Bronchial smooth muscle cell (primary cell): ENCODE data around the gene LGALS14. TPM values are rescaled to one million over a fixed set of nuclear protein-coding genes. Genes with fewer than 3 reads are reported as not detected.

Source experiments
- total RNA-seq: library from RNA; depleted of rRNA; stranded (reverse); fragments of >200 nt; gene quantifications from 2 replicates; pipeline ENCODE4 v1.2.1, GENCODE V29; 2014

LGALS14 gene
- total RNA-seq: not detected in 2 replicates

GRCh38 chr19:39704181-39705044 lies at the start of gene LGALS14:
LGALS14 (plus strand) TSS chr19:39704481; CDS start chr19:39704529, 48 bp downstream.

GRCh38 chr19:39655613-39656012 lies 48.7 kb upstream of the LGALS14 start, which contains the start of gene LGALS16:
LGALS16 (plus strand) TSS chr19:39655913; CDS start chr19:39655962, 49 bp downstream.

GRCh38 chr19:39737891-39738290 lies 33.6 kb downstream of the LGALS14 start, which contains the start of gene CLC:
CLC (minus strand) TSS chr19:39738029; CDS start chr19:39737952, 77 bp downstream.

Other genes starting within 250 kb of the LGALS14 start
- 37.1 and 46.2 TPM in 2 replicates for gene TIMM50, start 223.6 kb upstream of the LGALS14 start, total RNA-seq
- under 0.01 and 0.16 TPM in 2 replicates for gene DLL3, start 205.5 kb upstream of the LGALS14 start, total RNA-seq
- not detected in 2 replicates for gene SELENOV, start 189.3 kb upstream of the LGALS14 start, total RNA-seq
- 2.1 and 3.8 TPM in 2 replicates for gene EID2B, start 171.6 kb upstream of the LGALS14 start, total RNA-seq
- gene EID2, start 164.3 kb upstream of the LGALS14 start, total RNA-seq: 6.7 and 13.6 TPM in 2 replicates
- gene LGALS13, start 102.0 kb upstream of the LGALS14 start, total RNA-seq: not detected in 2 replicates
- gene LGALS16, start 48.6 kb upstream of the LGALS14 start, total RNA-seq: not detected in 2 replicates
- not detected in 2 replicates for gene CLC, start 33.5 kb downstream of the LGALS14 start, total RNA-seq
- not detected in 2 replicates for gene LEUTX, start 74.4 kb downstream of the LGALS14 start, total RNA-seq
- 15.0 and 15.4 TPM in 2 replicates for gene DYRK1B, start 129.7 kb downstream of the LGALS14 start, total RNA-seq
- gene FBL, start 141.9 kb downstream of the LGALS14 start, total RNA-seq: 209 and 258 TPM in 2 replicates
- gene FCGBP, start 230.2 kb downstream of the LGALS14 start, total RNA-seq: 0.32 and 1.1 TPM in 2 replicates